ENCODE measurements around the gene G2E3. TPM values are rescaled to one million over a fixed set of nuclear protein-coding genes. Genes with fewer than 3 reads are reported as not detected.

The G2E3 gene
- total and polyA plus RNA-seq, 2 of the 13 experiments (the other 11 are each of a cell fraction or from before 2014, with no cell fraction given): 22.8 to 63.0 TPM

GRCh38 chr14:30558675-30559555, at the start of gene G2E3 (continued):
- TF ChIP-seq SNAPC4 (CRISPR knock-in tag; IDR thresholded peaks at IDR 0.05) (peak; percentile 93), ZSCAN30 (CRISPR knock-in tag; IDR thresholded peaks at IDR 0.05) (no peak), GABPB1 (CRISPR knock-in tag; IDR thresholded peaks at IDR 0.05) (peak; percentile 99), ZNF333 (CRISPR knock-in tag; IDR thresholded peaks at IDR 0.05; ENCODE audit: borderline replicate concordance) (peak; percentile 93; the same call in 1 of the 2 replicates), HMGA1 (CRISPR knock-in tag; conservative IDR thresholded peaks at IDR 0.05) (no peak), MXI1 (IDR thresholded peaks at IDR 0.05; ENCODE audit: borderline replicate concordance, low read depth, low read length) (peak; percentile 97), ZNF709 (CRISPR knock-in tag; IDR thresholded peaks at IDR 0.05) (peak; percentile 93), RXRA (CRISPR knock-in tag; IDR thresholded peaks at IDR 0.05) (peak; percentile 92), SNRNP70 (IDR thresholded peaks at IDR 0.05; ENCODE audit: low read depth, low read length) (no peak), HOXA3 (CRISPR knock-in tag; IDR thresholded peaks at IDR 0.05) (peak; percentile 97)
- TF ChIP-seq, protein P1, sequence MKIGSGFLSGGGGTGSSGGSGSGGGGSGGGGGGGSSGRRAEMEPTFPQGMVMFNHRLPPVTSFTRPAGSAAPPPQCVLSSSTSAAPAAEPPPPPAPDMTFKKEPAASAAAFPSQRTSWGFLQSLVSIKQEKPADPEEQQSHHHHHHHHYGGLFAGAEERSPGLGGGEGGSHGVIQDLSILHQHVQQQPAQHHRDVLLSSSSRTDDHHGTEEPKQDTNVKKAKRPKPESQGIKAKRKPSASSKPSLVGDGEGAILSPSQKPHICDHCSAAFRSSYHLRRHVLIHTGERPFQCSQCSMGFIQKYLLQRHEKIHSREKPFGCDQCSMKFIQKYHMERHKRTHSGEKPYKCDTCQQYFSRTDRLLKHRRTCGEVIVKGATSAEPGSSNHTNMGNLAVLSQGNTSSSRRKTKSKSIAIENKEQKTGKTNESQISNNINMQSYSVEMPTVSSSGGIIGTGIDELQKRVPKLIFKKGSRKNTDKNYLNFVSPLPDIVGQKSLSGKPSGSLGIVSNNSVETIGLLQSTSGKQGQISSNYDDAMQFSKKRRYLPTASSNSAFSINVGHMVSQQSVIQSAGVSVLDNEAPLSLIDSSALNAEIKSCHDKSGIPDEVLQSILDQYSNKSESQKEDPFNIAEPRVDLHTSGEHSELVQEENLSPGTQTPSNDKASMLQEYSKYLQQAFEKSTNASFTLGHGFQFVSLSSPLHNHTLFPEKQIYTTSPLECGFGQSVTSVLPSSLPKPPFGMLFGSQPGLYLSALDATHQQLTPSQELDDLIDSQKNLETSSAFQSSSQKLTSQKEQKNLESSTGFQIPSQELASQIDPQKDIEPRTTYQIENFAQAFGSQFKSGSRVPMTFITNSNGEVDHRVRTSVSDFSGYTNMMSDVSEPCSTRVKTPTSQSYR (CRISPR knock-in tag; IDR thresholded peaks at IDR 0.05; ENCODE audit: borderline replicate concordance): no peak
- TF ChIP-seq, protein P2, sequence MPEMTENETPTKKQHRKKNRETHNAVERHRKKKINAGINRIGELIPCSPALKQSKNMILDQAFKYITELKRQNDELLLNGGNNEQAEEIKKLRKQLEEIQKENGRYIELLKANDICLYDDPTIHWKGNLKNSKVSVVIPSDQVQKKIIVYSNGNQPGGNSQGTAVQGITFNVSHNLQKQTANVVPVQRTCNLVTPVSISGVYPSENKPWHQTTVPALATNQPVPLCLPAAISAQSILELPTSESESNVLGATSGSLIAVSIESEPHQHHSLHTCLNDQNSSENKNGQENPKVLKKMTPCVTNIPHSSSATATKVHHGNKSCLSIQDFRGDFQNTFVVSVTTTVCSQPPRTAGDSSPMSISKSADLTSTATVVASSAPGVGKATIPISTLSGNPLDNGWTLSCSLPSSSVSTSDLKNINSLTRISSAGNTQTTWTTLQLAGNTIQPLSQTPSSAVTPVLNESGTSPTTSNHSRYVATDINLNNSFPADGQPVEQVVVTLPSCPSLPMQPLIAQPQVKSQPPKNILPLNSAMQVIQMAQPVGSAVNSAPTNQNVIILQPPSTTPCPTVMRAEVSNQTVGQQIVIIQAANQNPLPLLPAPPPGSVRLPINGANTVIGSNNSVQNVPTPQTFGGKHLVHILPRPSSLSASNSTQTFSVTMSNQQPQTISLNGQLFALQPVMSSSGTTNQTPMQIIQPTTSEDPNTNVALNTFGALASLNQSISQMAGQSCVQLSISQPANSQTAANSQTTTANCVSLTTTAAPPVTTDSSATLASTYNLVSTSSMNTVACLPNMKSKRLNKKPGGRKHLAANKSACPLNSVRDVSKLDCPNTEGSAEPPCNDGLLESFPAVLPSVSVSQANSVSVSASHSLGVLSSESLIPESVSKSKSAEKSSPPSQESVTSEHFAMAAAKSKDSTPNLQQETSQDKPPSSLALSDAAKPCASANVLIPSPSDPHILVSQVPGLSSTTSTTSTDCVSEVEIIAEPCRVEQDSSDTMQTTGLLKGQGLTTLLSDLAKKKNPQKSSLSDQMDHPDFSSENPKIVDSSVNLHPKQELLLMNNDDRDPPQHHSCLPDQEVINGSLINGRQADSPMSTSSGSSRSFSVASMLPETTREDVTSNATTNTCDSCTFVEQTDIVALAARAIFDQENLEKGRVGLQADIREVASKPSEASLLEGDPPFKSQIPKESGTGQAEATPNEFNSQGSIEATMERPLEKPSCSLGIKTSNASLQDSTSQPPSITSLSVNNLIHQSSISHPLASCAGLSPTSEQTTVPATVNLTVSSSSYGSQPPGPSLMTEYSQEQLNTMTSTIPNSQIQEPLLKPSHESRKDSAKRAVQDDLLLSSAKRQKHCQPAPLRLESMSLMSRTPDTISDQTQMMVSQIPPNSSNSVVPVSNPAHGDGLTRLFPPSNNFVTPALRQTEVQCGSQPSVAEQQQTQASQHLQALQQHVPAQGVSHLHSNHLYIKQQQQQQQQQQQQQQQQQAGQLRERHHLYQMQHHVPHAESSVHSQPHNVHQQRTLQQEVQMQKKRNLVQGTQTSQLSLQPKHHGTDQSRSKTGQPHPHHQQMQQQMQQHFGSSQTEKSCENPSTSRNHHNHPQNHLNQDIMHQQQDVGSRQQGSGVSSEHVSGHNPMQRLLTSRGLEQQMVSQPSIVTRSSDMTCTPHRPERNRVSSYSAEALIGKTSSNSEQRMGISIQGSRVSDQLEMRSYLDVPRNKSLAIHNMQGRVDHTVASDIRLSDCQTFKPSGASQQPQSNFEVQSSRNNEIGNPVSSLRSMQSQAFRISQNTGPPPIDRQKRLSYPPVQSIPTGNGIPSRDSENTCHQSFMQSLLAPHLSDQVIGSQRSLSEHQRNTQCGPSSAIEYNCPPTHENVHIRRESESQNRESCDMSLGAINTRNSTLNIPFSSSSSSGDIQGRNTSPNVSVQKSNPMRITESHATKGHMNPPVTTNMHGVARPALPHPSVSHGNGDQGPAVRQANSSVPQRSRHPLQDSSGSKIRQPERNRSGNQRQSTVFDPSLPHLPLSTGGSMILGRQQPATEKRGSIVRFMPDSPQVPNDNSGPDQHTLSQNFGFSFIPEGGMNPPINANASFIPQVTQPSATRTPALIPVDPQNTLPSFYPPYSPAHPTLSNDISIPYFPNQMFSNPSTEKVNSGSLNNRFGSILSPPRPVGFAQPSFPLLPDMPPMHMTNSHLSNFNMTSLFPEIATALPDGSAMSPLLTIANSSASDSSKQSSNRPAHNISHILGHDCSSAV (CRISPR knock-in tag; IDR thresholded peaks at IDR 0.05; ENCODE audit: borderline replicate concordance): peak; percentile 99; the same call in 1 of the 2 replicates
